ENCODE results near the gene ARID4B.

Gene ARID4B

DNA sequence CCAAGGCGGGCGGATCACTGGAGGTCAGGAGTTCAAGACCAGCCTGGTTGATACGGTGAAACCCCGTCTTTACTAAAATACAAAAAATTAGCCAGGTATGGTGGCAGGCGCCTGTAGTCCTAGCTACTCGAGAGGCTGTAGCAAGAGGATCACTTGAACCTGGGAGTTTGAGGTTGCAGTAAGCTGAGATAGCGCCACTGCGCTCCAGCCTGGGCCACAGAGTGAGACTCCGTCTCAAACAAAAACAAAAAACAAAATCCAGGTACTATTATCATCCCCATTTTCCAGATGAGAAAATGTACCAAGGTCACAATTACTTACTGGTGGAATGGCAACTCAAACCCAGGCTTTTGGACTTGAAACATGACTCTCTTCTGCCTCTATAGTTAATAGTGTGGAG is 203.9 kb downstream of the ARID4B start:
- no peak for DNase-seq

DNA sequence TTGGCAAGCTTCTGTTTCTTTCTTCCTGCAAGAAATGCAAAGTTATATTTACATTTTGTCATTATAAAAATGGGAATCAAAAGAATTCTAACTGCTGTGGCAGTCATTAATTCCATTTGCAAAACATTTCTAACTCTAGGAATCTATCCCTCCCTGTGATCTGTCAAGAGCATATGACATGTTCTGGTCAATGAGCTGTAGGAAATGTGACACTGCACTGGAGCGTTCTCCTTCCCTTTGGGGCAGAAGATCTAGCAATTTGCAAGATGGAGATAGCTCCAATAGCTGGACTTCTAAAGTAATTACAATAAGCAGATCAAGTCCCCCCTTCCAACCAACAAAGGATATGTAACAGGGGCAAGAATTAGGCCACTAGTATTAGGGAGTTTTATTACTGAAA is 205.6 kb downstream of the ARID4B start:
- no peak for DNase-seq

Measured in inflammatory macrophage (primary cell).